LNCAP (cell line): ENCODE results near the gene NCK1.

Experiments used
- CTCF ChIP-seq: fragments of 450-650 bp; IDR thresholded peaks from 2 replicates; pipeline ENCODE4 v1.5.1; 2017; ENCODE audit warnings: mild to moderate bottlenecking

Gene NCK1

GRCh38 chr3:136928240-136928639, 66.2 kb downstream of the NCK1 start:
- no peak for TF ChIP-seq CTCF

DNA sequence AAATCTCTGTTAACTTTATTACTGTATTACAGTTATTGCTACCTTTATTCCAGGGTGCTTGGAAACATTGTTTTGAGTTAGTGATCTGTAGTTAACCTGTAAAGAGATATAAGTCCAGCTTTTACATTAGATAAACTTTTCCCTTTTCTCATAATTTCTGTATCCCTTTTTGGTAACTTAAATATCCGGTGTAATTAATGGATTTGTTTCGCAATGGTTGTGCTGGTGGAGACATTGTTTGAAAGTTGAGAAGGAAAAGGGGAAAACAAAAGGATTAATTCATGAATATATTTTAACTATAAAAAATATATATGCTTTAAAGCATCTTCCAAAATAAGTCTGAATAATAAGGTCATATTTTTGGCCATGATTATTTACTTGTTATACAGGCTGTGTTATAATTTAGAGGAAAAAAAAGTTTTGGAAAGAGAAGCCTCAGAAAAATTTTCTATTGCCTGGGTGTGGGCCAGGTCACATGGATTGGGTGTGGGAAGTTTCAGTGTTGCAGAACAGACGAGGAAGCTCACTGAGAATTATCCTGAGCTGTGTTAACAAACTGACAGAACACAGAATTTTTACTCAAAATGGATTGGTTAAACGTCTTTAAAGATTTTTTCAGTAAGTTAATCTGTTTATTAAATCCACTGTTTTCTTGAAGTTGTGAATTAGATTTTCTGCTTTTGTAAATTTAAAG, 68.1 kb downstream of the NCK1 start:
- TF ChIP-seq CTCF: no peak

DNA sequence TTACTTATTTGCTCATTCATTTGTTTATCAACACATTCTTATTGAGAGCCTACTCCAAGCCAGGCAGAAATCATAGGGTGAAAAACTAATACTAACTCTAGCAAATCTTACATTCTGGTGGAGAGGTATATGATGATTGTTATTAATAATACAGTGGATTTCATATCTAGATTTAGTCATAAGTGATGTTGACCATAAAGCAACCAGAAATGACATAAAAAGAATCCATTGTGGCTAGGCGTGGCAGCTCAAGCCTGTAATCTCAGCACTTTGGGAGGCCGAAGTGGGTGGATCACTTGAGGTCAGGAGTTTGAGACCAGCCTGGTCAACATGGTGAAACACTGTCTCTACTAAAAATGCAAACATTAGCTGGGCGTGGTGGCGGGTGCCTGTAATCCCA, 69.6 kb downstream of the NCK1 start:
- TF ChIP-seq CTCF: no peak

DNA sequence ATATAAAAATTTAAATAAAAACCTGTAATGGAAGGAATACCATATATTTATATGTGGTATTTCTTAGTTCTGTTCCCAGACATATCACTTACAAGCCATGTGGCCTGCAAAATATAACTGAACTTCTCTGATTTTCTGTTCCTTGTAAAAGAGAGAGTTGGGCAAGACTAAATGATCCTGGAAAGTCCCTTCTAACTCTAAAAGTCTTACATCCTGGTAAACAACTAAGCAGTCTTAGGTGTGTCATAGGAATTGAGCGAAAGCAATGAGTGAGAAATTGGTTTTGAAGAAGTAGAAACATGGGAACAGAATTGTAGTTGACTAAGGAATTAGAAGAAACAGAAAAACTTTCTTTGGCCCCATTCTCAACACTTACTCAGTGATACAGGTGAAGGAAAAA, 70.5 kb downstream of the NCK1 start:
- TF ChIP-seq CTCF: no peak

GRCh38 chr3:136932978-136933772, 71.2 kb downstream of the NCK1 start:
- TF ChIP-seq CTCF: no peak

DNA sequence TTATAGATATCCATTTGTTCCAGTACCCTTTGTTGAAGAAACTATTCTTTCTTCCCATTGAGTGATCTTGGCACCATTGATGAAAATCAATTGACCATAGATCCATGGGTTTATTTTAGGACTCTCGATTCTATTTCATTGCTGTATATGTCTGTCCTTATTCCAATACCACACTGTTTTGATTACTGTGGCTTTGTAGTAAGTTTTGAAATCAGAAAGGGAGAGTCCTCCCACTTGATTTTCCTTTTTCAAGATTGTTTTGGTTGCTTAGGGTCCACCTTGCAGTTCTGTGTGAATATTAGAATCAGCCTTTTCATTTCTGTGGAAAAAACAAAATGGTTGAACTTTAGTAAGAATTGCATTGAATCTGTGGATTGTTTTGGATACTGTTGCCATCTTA, 75.2 kb downstream of the NCK1 start:
- TF ChIP-seq CTCF: no peak

DNA sequence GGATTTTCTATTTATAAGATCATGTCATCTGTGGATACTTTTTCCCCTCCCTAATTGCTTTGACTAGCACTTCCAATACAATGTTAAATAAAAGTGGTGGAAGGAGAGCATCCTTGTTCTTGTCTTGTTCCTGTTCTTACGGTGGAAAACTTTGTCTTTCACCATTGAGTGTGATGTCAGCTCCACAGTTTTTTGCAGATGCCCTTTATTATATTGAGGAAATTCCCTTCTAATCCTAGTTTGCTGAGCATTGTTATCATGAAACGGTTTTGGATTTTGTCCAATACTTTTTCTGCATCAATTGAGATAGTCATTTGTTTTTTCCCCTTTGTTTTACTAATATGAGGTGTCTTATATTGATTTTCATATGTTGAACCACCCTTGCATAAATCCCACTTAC, 75.8 kb downstream of the NCK1 start:
- TF ChIP-seq CTCF: no peak
